Lower leg skin (tissue), 4 donors: ENCODE results near the gene KMO. TPM values are rescaled to one million over a fixed set of nuclear protein-coding genes. Genes with fewer than 3 reads are reported as not detected.

Experiments
- DNase-seq, 2 donors: peaks; one replicate each; pipeline ENCODE4 v3.0.0-alpha.2; 2019; ENCODE audit warnings: low spot score in 2 of 2
- H3K4me3 ChIP-seq: fragments of 200-600 bp; sonication (generic); 2 replicates; pipeline ENCODE4 v1.5.1; 2017; ENCODE audit warnings: mild to moderate bottlenecking, low read depth; ENCODE audit not compliant: poor library complexity, severe bottlenecking
- POLR2A ChIP-seq, 2 donors: fragments of 450-650 bp; IDR thresholded peaks; one replicate each; pipeline ENCODE4 v1.6.1; 2016 to 2017; ENCODE audit warnings: antibody characterized with exemption in 2 of 2, mild to moderate bottlenecking in 1 of 2, moderate library complexity in 1 of 2
- WGBS, 2 donors: methylation state at CpG; one replicate each; pipeline ENCODE4 v1.1.5; 2018; 5-methylcytosine and 5-hydroxymethylcytosine counted together
- intact Hi-C: fragments of 100-400 bp; cut with DNase I; formaldehyde crosslinking; loops from one replicate; pipeline ENCODE4 v1.15.0; 2023; ENCODE audit warnings: low total_unique reads
- total RNA-seq, 4 donors: library from RNA; depleted of rRNA; stranded (reverse); fragments of >200 nt; gene quantifications; one replicate each; pipeline ENCODE4 v1.1.0, GENCODE V29; 2016
- TF ChIP-seq, protein P1 (sequence below), 3 donors: fragments of 450-650 bp; IDR thresholded peaks; one replicate each; pipeline ENCODE4 v1.5.1; 2016; ENCODE audit warnings: antibody characterized with exemption in 3 of 3, mild to moderate bottlenecking in 3 of 3, moderate library complexity in 2 of 3

Gene KMO
- total RNA-seq, 4 donors from 2014 or later = 0.13 to 0.51 (median 0.15) TPM; not detected in 1

GRCh38 chr1:241519308-241520079, 12.7 kb upstream of the KMO start, which contains the start of gene FH:
FH (minus strand) TSS chr1:241519755; CDS start chr1:241519722, 33 bp downstream.
- 0 to 1% methylated on average over 41 to 63 of the region's 70 CpGs for WGBS, 2 donors
- peak; percentile 96 to 99 for DNase-seq
- intact Hi-C loops = no loop called here
- H3K4me3 ChIP-seq = peak within 1 kb of the TSS; percentile 83
- TF ChIP-seq, protein P1, sequence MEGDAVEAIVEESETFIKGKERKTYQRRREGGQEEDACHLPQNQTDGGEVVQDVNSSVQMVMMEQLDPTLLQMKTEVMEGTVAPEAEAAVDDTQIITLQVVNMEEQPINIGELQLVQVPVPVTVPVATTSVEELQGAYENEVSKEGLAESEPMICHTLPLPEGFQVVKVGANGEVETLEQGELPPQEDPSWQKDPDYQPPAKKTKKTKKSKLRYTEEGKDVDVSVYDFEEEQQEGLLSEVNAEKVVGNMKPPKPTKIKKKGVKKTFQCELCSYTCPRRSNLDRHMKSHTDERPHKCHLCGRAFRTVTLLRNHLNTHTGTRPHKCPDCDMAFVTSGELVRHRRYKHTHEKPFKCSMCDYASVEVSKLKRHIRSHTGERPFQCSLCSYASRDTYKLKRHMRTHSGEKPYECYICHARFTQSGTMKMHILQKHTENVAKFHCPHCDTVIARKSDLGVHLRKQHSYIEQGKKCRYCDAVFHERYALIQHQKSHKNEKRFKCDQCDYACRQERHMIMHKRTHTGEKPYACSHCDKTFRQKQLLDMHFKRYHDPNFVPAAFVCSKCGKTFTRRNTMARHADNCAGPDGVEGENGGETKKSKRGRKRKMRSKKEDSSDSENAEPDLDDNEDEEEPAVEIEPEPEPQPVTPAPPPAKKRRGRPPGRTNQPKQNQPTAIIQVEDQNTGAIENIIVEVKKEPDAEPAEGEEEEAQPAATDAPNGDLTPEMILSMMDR (IDR thresholded peaks at IDR 0.05) = no peak
- TF ChIP-seq POLR2A (IDR thresholded peaks at IDR 0.05) = no peak

- intact Hi-C loops = no loop called here
- H3K4me3 ChIP-seq = no peak overlapping the region
- DNase-seq = no peak
- TF ChIP-seq, protein P1 (IDR thresholded peaks at IDR 0.05) = no peak
- no peak for TF ChIP-seq POLR2A (IDR thresholded peaks at IDR 0.05)
- 14 to 17% methylated on average over 6 of the region's 6 CpGs for WGBS, 2 donors
Measured at GRCh38 chr1:241520080-241520465, 12.1 kb upstream of the KMO start.

DNA sequence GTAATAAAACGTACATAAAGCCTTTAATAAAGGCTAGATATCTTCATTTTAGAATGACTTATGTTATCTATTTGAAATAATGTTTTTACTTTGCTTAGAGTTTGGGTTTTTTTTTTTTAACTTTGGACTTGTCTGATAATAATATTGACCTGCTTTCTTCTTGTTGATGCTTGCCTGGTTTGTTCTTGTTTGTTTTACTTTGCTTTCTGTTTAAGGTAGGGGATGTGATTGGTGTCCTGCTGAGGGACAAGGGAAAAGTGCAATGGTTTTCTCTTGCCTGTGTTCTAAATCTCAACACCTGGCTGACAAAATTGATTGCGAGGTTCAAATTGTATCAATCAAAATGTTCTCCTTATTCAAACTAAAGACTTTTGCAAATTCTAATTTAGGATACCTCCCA, 10.5 kb upstream of the KMO start:
- no peak overlapping the region for H3K4me3 ChIP-seq
- intact Hi-C loops = no loop called here
- no peak for DNase-seq
- TF ChIP-seq POLR2A (IDR thresholded peaks at IDR 0.05) = no peak
- TF ChIP-seq, protein P1 (IDR thresholded peaks at IDR 0.05) = no peak
- 90 to 91% methylated on average over 2 of the region's 2 CpGs for WGBS, 2 donors

DNA sequence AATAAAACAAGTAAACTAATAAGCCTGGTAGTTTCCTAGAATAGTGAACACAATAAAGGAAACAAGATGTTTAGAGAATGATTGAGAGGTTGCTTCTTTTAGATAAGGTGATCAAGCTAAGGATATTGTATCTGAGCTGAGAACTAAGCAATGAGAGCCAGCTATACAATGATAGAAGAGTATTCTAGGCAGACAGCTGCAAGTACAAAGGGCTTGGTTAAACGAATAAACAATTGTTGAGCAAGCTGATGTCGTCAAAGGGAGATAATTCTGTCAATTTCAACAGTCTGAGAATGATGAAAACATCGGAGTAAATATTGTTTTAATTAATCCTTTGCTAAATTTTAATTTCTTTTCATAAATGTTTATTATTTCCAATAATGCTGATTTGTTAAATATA, 7.2 kb upstream of the KMO start:
- H3K4me3 ChIP-seq = no peak overlapping the region
- 67 to 70% methylated on average over 3 of the region's 3 CpGs for WGBS, 2 donors
- intact Hi-C loops = no loop called here
- DNase-seq = no peak
- no peak for TF ChIP-seq POLR2A (IDR thresholded peaks at IDR 0.05)

DNA sequence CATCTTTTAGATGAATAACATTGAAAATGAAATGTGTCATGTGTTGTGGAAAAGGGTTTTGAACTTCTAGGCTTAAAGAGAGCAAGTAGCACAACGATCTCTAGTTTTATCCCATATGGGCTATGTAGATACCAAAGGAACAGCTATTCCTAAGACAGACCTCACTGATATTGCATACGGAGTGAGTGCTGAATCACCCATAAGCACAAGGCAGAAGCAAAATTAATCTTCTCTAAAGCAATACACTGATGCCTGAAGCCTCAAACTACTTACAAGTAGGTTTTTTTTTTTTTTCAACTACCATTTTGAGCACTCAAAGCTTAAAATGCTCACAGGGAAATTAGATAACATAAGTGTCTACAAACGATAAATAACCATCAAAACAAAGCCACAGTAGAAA, 5.0 kb upstream of the KMO start:
- intact Hi-C loops = no loop called here
- WGBS, 2 donors = 83 to 91% methylated on average over 3 of the region's 3 CpGs
- no peak for TF ChIP-seq POLR2A (IDR thresholded peaks at IDR 0.05)
- TF ChIP-seq, protein P1 (IDR thresholded peaks at IDR 0.05) = no peak
- H3K4me3 ChIP-seq = no peak overlapping the region
- no peak for DNase-seq

GRCh38 chr1:241531195-241532161, 700 bp upstream of the KMO start:
- no peak for DNase-seq
- intact Hi-C loops = no loop called here
- TF ChIP-seq, protein P1 (IDR thresholded peaks at IDR 0.05) = peak in 1 of 3 donors; percentile 18
- no peak for TF ChIP-seq POLR2A (IDR thresholded peaks at IDR 0.05)
- peak overlapping the region; percentile 12 for H3K4me3 ChIP-seq
- WGBS, 2 donors = 6 to 7% methylated on average over 11 of the region's 11 CpGs
